PC-3 (cell line): ENCODE results near the gene HUWE1.

Source experiments
- EZH2 ChIP-seq: fragments of 300-600 bp; sonication (generic); IDR thresholded peaks from one replicate; pipeline ENCODE4 v1.6.1; 2017; ENCODE audit warnings: antibody characterized with exemption, mild to moderate bottlenecking, low read length; ENCODE audit not compliant: unreplicated experiment
- EZH2phosphoT487 ChIP-seq: fragments of 300-600 bp; sonication (generic); IDR thresholded peaks from 2 replicates; pipeline ENCODE4 v1.6.1; 2018; ENCODE audit warnings: mild to moderate bottlenecking, antibody characterized with exemption, low read length, borderline replicate concordance
- TF ChIP-seq, protein P1 (sequence below): fragments of 300-600 bp; sonication (generic); conservative IDR thresholded peaks from 2 replicates; pipeline ENCODE4 v1.5.1; 2017; ENCODE audit warnings: antibody characterized with exemption, low read depth, mild to moderate bottlenecking, low read length

DNA sequence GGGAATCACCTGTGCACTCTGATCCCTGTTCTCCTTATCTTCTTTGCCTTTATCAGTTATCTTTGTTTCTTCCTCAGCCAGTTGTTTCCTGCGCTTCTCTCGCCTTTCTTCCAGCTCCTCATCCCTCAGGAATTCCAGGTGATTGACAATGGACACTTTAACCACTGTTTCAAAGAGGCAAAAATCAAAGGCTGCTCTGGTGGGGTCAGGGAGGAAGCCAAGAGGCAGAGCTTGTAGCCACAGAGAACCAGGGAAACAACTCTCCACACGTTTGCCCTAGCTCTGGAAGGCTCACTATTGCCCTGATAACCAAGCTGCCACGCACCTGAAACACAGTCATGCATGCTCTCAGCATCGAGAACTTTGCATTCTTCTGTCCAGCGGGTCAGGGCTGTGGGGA lies 127.9 kb downstream of the HUWE1 start:
- TF ChIP-seq, protein P1, sequence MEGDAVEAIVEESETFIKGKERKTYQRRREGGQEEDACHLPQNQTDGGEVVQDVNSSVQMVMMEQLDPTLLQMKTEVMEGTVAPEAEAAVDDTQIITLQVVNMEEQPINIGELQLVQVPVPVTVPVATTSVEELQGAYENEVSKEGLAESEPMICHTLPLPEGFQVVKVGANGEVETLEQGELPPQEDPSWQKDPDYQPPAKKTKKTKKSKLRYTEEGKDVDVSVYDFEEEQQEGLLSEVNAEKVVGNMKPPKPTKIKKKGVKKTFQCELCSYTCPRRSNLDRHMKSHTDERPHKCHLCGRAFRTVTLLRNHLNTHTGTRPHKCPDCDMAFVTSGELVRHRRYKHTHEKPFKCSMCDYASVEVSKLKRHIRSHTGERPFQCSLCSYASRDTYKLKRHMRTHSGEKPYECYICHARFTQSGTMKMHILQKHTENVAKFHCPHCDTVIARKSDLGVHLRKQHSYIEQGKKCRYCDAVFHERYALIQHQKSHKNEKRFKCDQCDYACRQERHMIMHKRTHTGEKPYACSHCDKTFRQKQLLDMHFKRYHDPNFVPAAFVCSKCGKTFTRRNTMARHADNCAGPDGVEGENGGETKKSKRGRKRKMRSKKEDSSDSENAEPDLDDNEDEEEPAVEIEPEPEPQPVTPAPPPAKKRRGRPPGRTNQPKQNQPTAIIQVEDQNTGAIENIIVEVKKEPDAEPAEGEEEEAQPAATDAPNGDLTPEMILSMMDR = no peak
- TF ChIP-seq EZH2phosphoT487 (no peak), EZH2 (no peak)
